IMR-90 (cell line): ENCODE results near the gene EMILIN2. TPM values are rescaled to one million over a fixed set of nuclear protein-coding genes. Genes with fewer than 3 reads are reported as not detected.

Source experiments
- ATAC-seq: fragments of 200-7000 bp; cut with Tn5 transposase; 2 replicates; pipeline ENCODE4 v1.9.1; 2020; ENCODE audit warnings: low read depth, mild to moderate bottlenecking, moderate library complexity
- BruUV-seq: library from RNA; stranded (reverse); fragments of 400-500 nt; replicated peaks from 2 replicates; lab custom pipeline; 2021; lab: Mats Ljungman, UMichigan
- CTCF ChIA-PET: fragments of 300-600 bp; formaldehyde crosslinking; extraction: SDS; loops from one replicate; lab custom pipeline; 2021; ENCODE audit warnings: antibody characterized with exemption; lab: Yijun Ruan, JAX
- POLR2A ChIA-PET: fragments of 300-600 bp; sonication (Branson Sonifier 250); formaldehyde crosslinking; loops from one replicate; lab custom pipeline; 2022; ENCODE audit warnings: antibody characterized with exemption; ENCODE audit not compliant: unreplicated experiment; lab: Charles Lee
- DNase-seq: peaks from one replicate; pipeline ENCODE4 v3.0.0; 2013
- H2AFZ ChIP-seq: replicated peaks from 2 replicates; pipeline ENCODE3; 2013; ENCODE audit warnings: low read length, mild to moderate bottlenecking; ENCODE audit not compliant: poor library complexity
- H2AK5ac ChIP-seq: 2 replicates; pipeline ENCODE4 v1.6.1; 2013; ENCODE audit warnings: low read depth, low read length, inconsistent platforms
- H2AK9ac ChIP-seq: replicated peaks from 2 replicates; pipeline ENCODE3; 2013; ENCODE audit warnings: mild to moderate bottlenecking, low read depth, low read length, moderate library complexity; ENCODE audit not compliant: poor library complexity
- H2BK120ac ChIP-seq: 2 replicates; pipeline ENCODE4 v1.6.1; 2013; ENCODE audit warnings: low read depth, low read length, inconsistent platforms
- H2BK15ac ChIP-seq: 3 replicates; pipeline ENCODE4 v1.6.1; 2013; ENCODE audit warnings: low read depth, low read length, inconsistent platforms
- H2BK20ac ChIP-seq: 2 replicates; pipeline ENCODE4 v1.6.1; 2013; ENCODE audit warnings: low read depth, mild to moderate bottlenecking, inconsistent platforms, low read length, moderate library complexity
- H2BK5ac ChIP-seq: 2 replicates; pipeline ENCODE4 v1.6.1; 2013; ENCODE audit warnings: mild to moderate bottlenecking, low read depth, low read length, inconsistent platforms; ENCODE audit not compliant: poor library complexity, severe bottlenecking
- H3K14ac ChIP-seq: replicated peaks from 2 replicates; pipeline ENCODE4 v1.6.1; 2013; ENCODE audit warnings: low read depth, low read length, inconsistent platforms
- H3K18ac ChIP-seq: 2 replicates; pipeline ENCODE4 v1.6.1; 2013; ENCODE audit warnings: low read depth, low read length, control low read depth
- H3K23ac ChIP-seq: 2 replicates; pipeline ENCODE4 v1.6.1; 2013; ENCODE audit warnings: low read depth, low read length, inconsistent platforms
- H3K27ac ChIP-seq: 2 replicates; pipeline ENCODE4 v1.5.1; 2013; ENCODE audit warnings: mild to moderate bottlenecking, control low read depth, low read length; ENCODE audit not compliant: insufficient read depth
- H3K27me3 ChIP-seq: 2 replicates; pipeline ENCODE4 v1.6.1; 2013; ENCODE audit warnings: low read length; ENCODE audit not compliant: control insufficient read depth, insufficient read depth
- H3K36me3 ChIP-seq: 2 replicates; pipeline ENCODE4 v1.6.1; 2013; ENCODE audit warnings: low read length, mixed read lengths; ENCODE audit not compliant: control insufficient read depth, insufficient read depth
- H3K4ac ChIP-seq: 2 replicates; pipeline ENCODE4 v1.6.1; 2013; ENCODE audit warnings: low read depth, low read length, inconsistent platforms
- H3K4me1 ChIP-seq: 2 replicates; pipeline ENCODE4 v1.6.1; 2013; ENCODE audit warnings: low read length, mixed read lengths; ENCODE audit not compliant: control insufficient read depth, insufficient read depth
- H3K4me2 ChIP-seq: 2 replicates; pipeline ENCODE4 v1.6.1; 2013; ENCODE audit warnings: low read depth, mild to moderate bottlenecking, control low read depth, low read length, moderate library complexity
- H3K4me3 ChIP-seq: 2 replicates; pipeline ENCODE4 v1.5.1; 2013; ENCODE audit warnings: low read depth, mild to moderate bottlenecking, control low read depth, low read length, moderate library complexity; ENCODE audit not compliant: insufficient read depth
- H3K56ac ChIP-seq: 2 replicates; pipeline ENCODE4 v1.6.1; 2013; ENCODE audit warnings: low read length, inconsistent platforms; ENCODE audit not compliant: insufficient read depth; ENCODE audit errors: extremely low read depth
- H3K79me1 ChIP-seq, 2 experiments: 2 replicates each; pipeline ENCODE4 v1.6.1; 2013; ENCODE audit warnings: low read length in 2 of 2, inconsistent platforms in 1 of 2, low read depth in 1 of 2
- H3K9ac ChIP-seq: 2 replicates; pipeline ENCODE4 v1.6.1; 2013; ENCODE audit warnings: low read depth, low read length, control low read depth
- H3K9me1 ChIP-seq: 2 replicates; pipeline ENCODE4 v1.6.1; 2013; ENCODE audit warnings: low read length, inconsistent platforms; ENCODE audit not compliant: insufficient read depth
- H3K9me3 ChIP-seq: 2 replicates; pipeline ENCODE4 v1.6.1; 2013; ENCODE audit warnings: low read length; ENCODE audit not compliant: control insufficient read depth, insufficient read depth
- H4K20me1 ChIP-seq: 2 replicates; pipeline ENCODE4 v1.6.1; 2013; ENCODE audit warnings: low read length, inconsistent platforms; ENCODE audit not compliant: insufficient read depth
- H4K5ac ChIP-seq: 2 replicates; pipeline ENCODE4 v1.6.1; 2013; ENCODE audit warnings: mild to moderate bottlenecking, low read depth, low read length, control low read depth
- H4K8ac ChIP-seq, 2 experiments: 2 replicates each; pipeline ENCODE4 v1.6.1; 2013; ENCODE audit warnings: low read depth in 2 of 2, low read length in 2 of 2, control low read depth in 1 of 2, inconsistent platforms in 1 of 2
- H4K91ac ChIP-seq: 2 replicates; pipeline ENCODE4 v1.6.1; 2013; ENCODE audit warnings: low read depth, low read length, inconsistent platforms; ENCODE audit not compliant: insufficient read depth
- WGBS, 2 experiments: methylation state at CpG; one replicate each; pipeline versions ENCODE4 v1.1.5 to v1.1.7; 2013; ENCODE audit warnings: missing lambda C conversion rate in 2 of 2; ENCODE audit not compliant: insufficient read length in 1 of 2; ENCODE audit errors: extremely low coverage in 2 of 2; 5-methylcytosine and 5-hydroxymethylcytosine counted together
- dilution Hi-C: fragments of 300-500 bp; cut with HindIII; formaldehyde crosslinking; loops from one replicate; pipeline ENCODE4 v1.14.3; 2018; ENCODE audit warnings: low sequenced_read_pairs; ENCODE audit not compliant: unreplicated experiment
- in situ Hi-C: fragments of 300-500 bp; cut with MboI; formaldehyde crosslinking; loops from 3 replicates; pipeline ENCODE4 v1.14.3; 2019; ENCODE audit warnings: low sequenced_read_pairs, inconsistent platforms, mixed read lengths
- intact Hi-C: fragments of 100-400 bp; cut with micrococcal nuclease; formaldehyde crosslinking; loops from 2 replicates; pipeline ENCODE4 v1.10.0; 2022
- polyA plus RNA-seq, 3 experiments: library from polyadenylated mRNA; depleted of rRNA; stranded (reverse); fragments of >200 nt; gene quantifications; 2 replicates each; pipeline ENCODE4 v1.2.3, GENCODE V29; 2012; ENCODE audit warnings: low replicate concordance in 1 of 3
- total RNA-seq: library from RNA; depleted of rRNA; stranded (reverse); fragments of >200 nt; gene quantifications from 2 replicates; pipeline ENCODE4 v1.2.3, GENCODE V29; 2012
- TF ChIP-seq, protein P1 (sequence below): conservative IDR thresholded peaks from 2 replicates; pipeline ENCODE4 v1.5.1; 2012; ENCODE audit warnings: mild to moderate bottlenecking, low read depth, low read length, improper control_type of control experiment

Gene EMILIN2
- total and polyA plus RNA-seq, 2 of the 4 experiments (the other 2 are of a cell fraction): under 0.01 to 0.14 TPM

DNA sequence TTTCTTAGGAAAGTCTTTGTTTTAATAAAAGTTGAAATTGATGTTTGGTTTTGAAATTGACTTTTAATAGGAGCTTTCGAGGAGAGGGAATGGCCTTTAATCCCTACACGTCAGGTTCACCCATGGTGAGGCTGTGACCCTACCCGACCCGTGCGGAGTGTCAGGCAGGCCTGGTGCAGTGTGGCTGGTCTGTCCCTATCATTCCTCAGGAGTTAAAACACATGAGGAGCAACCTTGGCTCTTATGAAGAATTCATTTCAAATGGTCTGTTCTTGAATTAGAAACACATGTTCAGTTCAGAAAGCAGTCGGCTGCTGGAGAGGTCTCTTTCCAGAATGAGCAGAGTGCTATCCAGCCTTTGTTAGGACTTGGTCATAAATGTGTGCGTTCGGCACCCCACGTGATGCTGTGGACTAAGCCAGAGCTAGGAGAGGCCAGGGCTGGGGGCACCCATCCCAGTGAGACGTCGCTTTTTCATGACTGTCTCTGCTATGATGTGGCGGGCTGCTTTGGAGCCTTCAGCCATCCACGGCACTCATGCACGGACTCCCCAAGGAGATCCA lies 54.7 kb downstream of the EMILIN2 start:
- Histone ChIP-seq H2AFZ (no peak overlapping the region), H3K56ac (no peak overlapping the region), H2BK15ac (no peak overlapping the region), H3K4me3 (no peak overlapping the region), H2BK20ac (no peak overlapping the region), H3K9me1 (no peaks in the 10 kb centered on the region), H3K23ac (no peak overlapping the region), H3K14ac (no peak overlapping the region), H4K91ac (no peak overlapping the region), H3K9me3 (no peaks in the 10 kb centered on the region), H3K36me3 (no peaks in the 10 kb centered on the region), H2BK5ac (no peak overlapping the region), H2AK9ac (no peak overlapping the region), H2BK120ac (no peak overlapping the region), H3K79me1 (no peaks in the 10 kb centered on the region), H4K5ac (no peak overlapping the region), H3K4ac (no peak overlapping the region), H3K18ac (peak overlapping the region; percentile 35; the same call in 1 of the 2 replicates), H4K8ac (no peak overlapping the region), H3K9ac (no peak overlapping the region), H3K27me3 (peaks cover 21% of the 10 kb centered on the region), H3K4me1 (peaks cover 5% of the 10 kb centered on the region; the same call in 1 of the 2 replicates), H4K20me1 (no peaks in the 10 kb centered on the region), H3K4me2 (no peak overlapping the region; the same call in 1 of the 2 replicates), H2AK5ac (no peak overlapping the region), H3K27ac (no peak overlapping the region)
- BruUV-seq: no TSS peak
- DNase-seq (peak; percentile 22), ATAC-seq (no peak)
- dilution Hi-C loops: no loop called here
- 50% methylated on average over 9 of the region's 14 CpGs; no CpG with 5 or more reads in 1 of the 2 experiments for WGBS, 2 experiments
- in situ Hi-C loops: no loop called here
- TF ChIP-seq, protein P1, sequence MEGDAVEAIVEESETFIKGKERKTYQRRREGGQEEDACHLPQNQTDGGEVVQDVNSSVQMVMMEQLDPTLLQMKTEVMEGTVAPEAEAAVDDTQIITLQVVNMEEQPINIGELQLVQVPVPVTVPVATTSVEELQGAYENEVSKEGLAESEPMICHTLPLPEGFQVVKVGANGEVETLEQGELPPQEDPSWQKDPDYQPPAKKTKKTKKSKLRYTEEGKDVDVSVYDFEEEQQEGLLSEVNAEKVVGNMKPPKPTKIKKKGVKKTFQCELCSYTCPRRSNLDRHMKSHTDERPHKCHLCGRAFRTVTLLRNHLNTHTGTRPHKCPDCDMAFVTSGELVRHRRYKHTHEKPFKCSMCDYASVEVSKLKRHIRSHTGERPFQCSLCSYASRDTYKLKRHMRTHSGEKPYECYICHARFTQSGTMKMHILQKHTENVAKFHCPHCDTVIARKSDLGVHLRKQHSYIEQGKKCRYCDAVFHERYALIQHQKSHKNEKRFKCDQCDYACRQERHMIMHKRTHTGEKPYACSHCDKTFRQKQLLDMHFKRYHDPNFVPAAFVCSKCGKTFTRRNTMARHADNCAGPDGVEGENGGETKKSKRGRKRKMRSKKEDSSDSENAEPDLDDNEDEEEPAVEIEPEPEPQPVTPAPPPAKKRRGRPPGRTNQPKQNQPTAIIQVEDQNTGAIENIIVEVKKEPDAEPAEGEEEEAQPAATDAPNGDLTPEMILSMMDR: no peak
- intact Hi-C loops: loop anchor here (5.0 kb wide), 1 partner anchor 94 kb away; no protein-coding TSS in a partner anchor
- ChIA-PET POLR2A (no interaction called here), CTCF (no interaction called here)
